Measurements from ENCODE around the gene FGFR1OP2.
"Not testable (repeated sequence)": the region's sequence is repeated elsewhere in the genome, so short reads cannot be mapped to it uniquely, and the experiment has no call there.

The FGFR1OP2 gene

DNA sequence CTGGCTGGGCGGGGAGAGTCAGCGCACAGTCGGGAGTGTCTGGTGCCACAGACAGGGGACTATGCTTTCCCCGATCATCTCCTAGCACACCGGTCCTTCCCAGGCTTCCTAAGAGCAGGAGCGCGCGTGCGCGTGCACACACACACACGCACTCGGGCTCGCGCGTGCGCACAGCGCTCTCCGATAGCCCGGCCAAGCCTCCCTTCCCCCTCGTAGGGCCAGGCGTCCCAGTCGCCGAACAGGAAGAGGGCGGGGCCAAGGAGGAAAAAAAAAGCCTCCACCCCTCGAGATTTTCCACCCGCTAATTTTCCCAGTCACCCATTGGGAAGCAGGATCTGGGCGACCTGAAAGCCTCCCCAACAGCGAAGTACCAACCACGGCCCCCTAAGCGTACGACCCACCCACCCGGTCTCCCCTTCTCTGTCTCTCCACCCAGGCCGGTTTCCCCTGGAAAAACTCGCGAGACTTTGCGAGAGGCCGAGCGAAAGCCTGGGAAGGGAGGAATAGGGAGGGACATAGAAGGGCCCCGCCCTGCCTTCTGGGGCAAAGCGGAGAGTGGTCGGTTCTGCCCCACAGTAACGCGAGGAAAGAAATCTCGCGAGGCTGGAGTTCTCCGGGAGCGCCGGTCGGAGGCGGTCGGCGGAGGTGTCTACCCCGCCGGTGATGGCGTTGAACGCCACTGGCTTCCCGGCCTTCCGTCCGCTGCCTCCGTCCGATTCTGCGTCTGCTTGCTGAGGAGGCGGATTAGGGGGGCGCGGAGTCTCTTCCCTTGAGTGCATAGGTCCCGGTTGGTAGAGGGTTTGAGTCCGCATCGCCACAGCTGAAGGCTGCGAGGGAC, at the start of gene FGFR1OP2, which contains the start of gene INTS13:
TSS of gene FGFR1OP2 (plus strand) at position 608 of the 838 bp plus-strand sequence. CDS start 15,689 bp downstream, outside the sequence.
TSS of gene INTS13 (minus strand) at position 119 of the 838 bp plus-strand sequence. CDS start 1,178 bp downstream, outside the sequence.
- peak; percentile 94 to 95 for DNase-seq (ENCODE audit: low read depth in 2 of 2)

DNA sequence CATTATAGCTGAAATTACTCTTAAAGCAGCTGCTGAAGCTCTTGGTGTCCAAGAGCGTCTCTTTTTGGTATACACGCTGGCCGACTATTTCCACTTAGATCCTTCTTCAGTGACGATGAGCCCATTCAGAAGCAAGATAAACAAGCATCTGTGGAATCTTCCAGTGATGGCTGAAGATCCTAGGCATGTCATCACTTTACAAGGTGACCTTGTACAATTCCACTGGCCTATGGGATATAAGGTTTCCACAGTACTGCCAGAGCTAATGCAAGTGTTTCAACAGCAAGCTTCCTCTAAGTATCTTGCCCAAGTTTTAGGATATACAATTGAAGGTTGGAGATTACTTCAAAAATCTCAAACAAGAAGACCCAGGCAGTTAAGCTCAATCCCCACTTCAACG, 47.5 kb upstream of the FGFR1OP2 start:
- no peak for DNase-seq (ENCODE audit: low read depth in 2 of 2)

DNA sequence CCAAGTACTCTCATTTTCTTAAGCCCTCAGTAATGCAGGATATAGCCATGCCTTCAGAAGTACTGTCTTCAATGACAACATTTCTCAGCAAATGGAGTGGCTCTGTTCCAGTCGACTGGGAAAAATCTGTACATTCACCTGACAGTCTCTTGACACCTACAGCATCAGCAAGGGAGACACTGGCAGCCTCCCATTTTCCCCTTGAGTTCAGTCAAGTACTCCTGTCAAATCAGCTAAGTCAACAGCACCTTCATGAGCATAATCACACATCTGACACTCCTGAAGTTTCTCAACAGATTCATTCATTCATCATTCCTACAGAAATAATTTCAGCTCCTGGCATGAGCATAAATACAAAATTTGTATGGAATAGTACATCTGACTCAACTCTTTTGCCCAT, 46.6 kb upstream of the FGFR1OP2 start:
- DNase-seq (ENCODE audit: low read depth in 2 of 2), result no peak

DNA sequence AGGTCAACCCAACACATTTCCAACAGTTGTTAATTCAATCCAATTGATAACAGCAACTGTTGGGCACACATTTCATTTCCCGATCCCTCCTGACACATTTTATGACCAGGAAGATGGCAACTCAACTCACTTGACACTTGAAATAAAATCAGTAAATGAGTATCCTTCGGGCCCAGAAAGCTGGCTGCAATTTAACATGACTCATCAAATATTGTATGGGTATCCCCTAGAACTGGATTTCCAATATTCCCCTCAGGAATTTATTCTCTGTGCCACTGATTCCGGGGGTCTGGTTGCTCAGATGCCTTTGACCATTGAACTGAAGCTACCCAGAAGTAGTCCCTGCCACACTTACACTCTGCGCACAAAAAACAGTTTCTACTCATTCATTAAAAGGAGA, 42.6 kb upstream of the FGFR1OP2 start:
- no peak for DNase-seq (ENCODE audit: low read depth in 2 of 2)

DNA sequence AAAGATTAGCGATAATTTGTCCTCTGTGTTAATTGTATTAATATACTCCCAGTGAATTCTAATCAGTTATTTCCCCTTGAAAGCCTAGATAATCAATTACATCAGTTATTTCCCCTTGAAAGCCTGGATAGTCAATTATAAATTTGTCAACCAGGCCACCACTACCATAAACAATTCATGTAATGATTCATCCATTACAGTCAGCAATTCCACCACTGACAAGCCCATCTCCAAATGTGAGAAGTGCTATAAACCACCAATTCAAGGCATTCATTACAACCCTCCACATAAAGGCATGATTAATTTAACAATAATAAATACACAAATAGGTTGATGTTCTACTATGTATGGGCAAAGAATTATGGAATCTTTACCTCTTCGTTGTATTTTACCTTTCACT, 41.4 kb upstream of the FGFR1OP2 start:
- no peak for DNase-seq (ENCODE audit: low read depth in 2 of 2)

DNA sequence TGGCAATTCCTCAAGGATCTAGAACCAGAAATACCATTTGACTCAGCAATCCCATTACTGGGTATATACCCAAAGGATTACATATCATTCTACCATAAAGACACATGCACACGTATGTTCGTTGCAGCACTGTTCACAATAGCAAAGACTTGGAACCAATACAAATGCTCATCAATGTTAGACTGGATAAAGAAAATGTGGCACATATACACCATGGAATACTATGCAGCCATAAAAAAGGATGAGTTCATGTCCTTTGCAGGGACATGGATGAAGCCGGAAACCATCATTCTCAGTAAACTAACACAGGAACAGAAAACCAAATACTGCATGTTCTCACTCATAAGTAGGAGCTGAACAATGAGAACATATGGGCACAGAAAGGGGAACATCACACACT, 34.9 kb upstream of the FGFR1OP2 start:
- DNase-seq (ENCODE audit: low read depth in 2 of 2), result not testable (repeated sequence)

DNA sequence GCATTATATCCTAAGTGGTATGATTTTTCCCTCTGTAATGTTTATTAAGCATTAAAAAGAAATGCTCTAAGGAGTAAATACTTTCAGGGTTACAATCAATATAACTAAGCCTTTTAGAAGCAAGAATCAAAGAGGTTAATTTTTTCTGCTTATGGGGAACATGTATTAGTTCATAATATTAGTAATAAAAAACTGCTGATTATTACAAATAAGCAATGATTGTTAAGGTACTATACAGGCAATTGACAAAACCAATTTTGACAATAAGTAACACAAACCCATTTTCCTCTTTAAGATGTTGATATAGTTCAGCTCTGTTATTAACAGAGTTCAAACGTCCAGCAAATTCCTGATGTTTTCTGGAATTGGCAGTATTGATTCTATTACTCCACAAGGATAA, 32.2 kb upstream of the FGFR1OP2 start:
- no peak for DNase-seq (ENCODE audit: low read depth in 2 of 2)

DNA sequence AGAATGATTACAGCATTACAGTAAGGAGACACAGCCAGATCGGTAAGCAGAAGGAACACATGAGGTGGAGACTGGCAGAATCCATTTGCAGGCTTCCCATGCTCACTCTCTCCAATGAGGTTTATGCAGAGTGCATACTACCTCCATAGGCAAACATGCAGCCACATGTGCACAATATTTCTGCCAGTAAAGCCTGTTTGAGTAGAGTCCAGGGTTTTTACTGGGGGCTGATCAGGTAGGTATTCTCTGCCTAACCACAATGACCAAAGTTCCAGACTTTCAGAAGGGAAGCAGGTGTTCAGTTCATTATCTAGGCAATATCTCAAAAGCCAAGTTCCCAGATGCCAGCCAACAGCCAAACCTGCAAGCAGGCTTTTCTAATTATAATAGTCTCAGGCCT, 31.6 kb upstream of the FGFR1OP2 start:
- DNase-seq (ENCODE audit: low read depth in 2 of 2), result no peak

DNA sequence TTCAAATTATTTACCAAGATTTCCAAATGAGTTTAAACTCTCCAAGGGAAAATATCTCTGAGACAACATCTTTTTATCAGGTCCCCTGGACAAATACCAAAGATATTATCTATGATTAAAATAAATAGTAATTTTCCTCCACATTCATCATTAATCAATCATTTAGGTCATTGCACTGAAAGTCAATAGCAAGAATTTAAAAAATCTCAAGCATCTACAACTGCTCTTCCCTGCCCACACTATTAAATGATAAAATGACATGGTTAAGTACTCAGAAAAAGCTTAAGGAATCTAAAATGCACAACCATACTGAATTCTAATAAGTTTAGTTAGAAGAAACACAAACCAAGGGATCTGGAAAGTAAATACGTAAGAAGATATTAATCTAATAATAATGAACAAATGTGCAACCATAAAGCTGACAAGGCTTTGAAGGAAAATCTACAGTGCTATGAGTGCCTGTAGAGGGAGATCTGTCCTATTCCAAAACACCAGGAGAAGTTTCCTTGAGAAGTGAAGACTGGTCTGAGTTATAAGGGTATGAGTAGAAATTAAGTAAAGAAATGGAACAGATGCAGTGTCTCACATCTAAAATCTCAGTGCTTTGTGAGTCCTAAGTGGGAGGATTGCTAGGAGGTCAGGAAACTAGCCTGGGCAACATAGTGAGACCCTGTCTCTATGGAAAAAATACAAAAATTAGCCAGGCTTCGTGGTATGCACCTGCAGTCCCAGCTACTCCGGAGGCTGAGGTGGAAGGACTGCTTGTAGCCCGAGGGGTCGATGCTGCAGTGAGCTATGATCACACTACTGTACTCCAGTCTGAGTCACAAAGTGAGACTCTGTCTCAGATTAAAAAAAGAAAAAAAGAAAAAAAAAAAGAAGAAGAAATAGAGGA, 19.7 kb upstream of the FGFR1OP2 start:
- no peak for DNase-seq (ENCODE audit: low read depth in 2 of 2)

DNA sequence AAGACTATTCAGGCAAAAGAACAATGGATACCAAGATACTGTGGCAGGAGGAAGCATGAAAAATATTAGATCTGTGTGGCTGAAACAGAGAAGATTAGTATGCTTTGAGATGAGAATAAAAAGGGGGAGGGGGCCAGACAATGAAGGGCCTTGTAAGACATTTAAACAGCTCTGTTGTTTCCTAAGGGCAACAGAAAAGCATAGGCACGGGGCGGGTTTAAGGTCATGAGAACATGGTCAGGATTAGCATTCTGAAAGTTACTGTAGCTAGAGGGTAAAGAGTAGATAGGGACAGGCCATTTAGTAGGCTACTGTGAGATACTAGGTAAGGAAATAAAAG, 19.1 kb upstream of the FGFR1OP2 start:
- no peak for DNase-seq (ENCODE audit: low read depth in 2 of 2)

DNA sequence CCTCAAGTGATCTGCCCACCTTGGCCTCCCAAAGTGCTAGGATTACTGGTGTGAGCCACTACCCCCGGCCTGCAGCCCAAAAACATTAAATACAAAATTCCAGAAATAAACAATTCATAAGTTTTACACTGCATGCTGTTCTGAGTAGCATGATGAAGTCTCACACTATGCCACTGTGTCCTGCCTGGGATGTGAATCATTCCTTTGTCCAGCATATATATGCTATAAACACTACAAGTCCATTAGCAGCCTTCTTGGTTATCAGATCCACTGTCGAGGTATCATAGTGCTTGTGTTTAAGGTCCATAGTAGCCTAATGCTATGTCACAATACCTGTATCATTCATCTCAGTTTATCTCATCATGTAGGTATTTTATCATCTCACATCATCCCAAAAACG, 16.4 kb upstream of the FGFR1OP2 start:
- DNase-seq (ENCODE audit: low read depth in 2 of 2), result no peak

DNA sequence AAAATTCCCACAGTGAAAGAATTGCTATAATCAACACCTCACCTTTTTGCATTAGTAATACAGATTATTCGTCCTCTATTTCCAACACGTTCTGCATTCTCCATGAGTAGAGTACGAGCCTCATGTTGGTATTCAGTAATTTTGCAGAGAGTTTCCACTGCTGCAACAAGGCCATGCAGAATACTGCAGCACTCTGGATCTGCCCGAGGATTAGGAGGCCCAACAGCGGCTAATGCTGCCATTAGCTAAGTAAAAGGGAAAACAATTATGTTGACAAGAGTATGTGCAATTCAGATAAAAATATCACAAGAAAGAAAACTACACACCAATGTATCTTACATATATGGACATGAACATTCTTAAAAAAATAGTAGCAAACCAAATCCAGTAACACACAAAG, 9.6 kb upstream of the FGFR1OP2 start:
- DNase-seq (ENCODE audit: low read depth in 2 of 2), result no peak

DNA sequence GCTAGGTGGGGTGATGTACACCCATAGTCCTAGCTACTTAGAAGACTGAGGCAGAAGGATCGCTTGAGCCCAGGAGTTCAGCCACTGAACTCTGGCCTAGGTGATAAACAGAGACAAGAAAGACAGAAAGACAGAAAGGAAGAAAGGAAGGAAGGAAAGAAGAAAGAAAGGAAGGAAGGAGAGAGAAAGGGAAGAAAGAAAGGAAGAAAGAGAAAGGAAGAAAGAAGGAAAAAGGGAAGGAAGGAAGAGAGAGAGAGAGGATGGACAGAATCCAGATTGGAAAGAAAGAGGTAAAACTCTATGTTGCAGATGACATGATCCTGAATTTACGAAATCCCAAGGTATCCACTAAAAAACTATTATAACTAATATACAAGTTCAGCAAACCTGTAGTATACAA, 8.7 kb upstream of the FGFR1OP2 start:
- no peak for DNase-seq (ENCODE audit: low read depth in 2 of 2)

DNA sequence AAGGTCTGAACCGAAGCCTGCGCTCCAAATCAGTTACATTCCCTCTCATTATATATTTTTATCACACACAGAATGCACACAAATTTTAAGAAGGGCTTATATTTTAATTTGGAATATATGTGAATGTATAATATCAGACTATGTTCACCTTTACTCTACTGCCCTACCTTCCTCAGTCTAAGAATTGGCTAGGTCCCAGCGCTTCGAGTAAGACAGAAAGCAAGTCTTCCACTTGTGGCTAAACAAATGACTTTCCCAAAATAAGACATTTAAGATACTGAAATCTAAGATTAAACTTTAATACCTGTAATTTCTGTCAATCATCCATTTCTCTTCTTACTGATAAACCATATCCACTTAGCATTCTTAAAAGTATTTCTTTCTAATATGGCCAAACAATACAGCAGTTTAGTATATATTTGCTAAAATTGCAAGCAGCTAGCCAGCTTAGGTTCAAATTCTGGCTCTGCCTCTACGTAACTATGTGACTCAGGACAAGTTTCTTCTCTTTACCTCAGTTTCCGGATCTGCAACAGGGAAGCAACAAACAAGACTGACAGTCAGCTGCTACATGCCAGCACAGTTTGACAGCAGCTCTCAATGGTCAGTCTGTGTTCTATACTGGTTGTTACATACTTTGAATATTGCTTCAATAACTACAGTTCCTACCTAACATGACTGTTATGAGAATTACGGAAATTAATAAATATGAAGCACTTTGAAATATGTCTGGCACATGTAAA, 2.5 kb upstream of the FGFR1OP2 start:
- DNase-seq (ENCODE audit: low read depth in 2 of 2), result no peak

DNA sequence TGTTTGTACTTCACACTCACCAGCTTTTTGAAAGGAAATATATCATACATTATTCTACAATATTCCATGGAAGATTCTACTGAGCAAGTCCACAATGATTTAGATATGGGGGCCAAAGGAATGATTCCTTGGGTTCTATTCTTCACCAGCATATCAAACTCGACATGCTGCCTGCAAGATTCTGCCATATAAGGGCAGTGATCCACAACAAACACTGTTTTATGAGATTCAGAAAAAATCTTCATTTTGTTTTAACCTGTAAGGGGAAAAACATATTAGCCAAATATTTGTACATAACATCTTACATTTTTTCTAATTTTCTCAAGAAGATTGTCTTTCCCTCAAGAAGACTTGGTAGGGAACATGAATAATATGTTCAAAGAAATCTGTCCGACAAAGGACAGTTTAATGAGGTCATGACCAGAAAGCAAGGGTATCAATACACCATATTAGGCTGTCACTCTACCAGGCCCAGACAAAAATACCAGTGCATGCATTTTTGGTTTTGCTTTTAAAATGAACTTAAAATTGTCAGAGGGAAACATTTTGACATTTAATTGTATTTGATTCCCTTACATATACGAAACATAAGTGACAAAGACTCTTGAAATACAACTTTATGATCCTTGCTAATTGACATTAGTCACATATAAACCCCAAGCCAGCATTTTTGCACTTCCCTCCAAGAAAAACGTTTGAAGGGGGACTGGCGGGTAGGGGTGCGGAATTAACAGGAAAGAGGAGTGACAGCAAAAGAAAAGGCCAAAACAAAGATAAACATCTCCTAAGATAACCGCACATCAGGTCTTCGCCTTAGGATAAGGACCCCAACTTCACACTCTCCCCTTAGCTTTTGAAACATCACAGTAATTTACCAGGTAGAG, 1.5 kb upstream of the FGFR1OP2 start:
- DNase-seq (ENCODE audit: low read depth in 2 of 2), result no peak

DNA sequence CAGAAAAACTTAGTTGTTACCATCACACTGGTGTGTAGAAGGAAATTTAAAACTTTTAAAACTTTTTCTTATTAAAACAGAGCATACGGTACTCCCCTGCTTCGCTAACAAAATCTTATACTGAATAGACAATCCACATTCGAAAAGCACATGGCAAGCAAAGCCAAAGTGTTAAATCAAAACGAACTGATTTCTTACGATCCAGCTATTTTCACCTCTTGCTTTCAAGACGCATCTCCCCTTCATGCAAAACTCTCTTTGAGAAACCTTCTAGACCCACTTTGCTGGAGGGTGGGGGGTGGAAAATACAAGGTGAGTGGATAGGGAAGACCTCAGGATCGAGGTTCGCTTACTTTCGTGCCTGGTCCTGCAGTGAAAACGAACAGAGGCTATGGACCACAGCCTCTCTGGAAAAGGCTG, 817 bp upstream of the FGFR1OP2 start:
- DNase-seq (ENCODE audit: low read depth in 2 of 2), result no peak

DNA sequence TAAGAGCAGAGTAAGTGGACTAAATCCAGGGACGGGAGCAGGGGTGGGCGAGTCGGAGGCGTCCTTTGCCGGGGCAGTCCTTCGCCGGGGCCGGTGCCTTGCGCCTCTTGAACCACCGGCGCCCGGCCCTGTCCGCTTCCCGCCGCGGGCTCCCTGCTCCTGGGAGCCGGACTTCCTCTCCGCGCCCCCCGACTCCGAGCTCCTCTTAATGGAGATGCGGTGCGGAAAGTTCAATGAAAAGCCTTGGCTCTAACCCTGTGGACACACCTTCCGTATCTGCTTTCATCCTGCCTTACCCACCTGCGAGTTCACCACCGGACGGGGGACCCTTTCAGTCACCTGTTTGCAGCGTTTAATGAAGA, 412 bp downstream of the FGFR1OP2 start:
- no peak for DNase-seq (ENCODE audit: low read depth in 2 of 2)

DNA sequence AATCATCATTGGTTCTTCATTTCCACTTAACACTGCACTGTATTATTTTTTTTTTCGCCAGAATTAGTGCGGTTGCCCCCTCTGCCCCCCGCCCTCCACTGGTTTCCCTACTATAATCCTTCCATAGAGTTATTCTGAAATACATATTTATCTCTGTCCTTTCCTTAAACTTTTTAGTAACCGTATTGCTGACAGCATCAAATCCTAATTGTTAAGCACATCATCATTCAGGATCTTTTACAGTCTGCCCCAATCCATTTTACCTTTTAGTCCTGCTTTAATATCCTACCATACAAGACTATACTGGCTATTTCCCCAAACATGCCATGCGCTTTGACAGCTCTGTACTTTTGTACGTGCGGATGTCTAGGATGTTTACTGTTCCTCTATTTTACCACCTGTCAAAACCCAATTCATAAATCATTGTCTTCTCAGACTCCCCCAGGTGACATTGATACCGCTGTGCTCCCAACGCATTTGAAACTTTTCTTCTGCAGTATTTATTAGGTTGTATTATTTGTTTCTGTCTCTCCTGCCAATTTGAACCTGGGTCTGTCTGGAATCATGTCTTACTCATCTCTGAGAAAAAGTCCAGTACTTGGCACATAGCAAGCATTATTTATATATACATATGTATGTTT, 1.0 kb downstream of the FGFR1OP2 start:
- DNase-seq (ENCODE audit: low read depth in 2 of 2), result no peak

DNA sequence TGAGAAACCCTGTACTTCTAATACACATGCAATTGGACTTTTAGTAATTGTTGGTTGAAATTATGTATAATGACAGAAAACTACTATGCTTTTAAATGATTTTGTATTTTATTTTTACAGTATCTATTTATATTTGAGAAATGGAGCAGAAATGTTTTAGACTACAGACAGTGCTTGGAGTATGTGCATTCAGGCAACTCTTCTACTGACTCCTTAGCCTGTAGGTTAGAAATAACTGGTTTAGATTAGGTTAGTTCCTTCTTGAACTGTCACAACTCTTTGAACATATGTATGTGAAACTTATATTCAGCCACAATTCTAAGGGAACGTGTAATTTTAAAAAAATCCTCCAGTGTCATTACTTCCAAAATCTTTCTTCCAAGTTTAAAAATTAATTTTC, 1.7 kb downstream of the FGFR1OP2 start:
- DNase-seq (ENCODE audit: low read depth in 2 of 2), result no peak

DNA sequence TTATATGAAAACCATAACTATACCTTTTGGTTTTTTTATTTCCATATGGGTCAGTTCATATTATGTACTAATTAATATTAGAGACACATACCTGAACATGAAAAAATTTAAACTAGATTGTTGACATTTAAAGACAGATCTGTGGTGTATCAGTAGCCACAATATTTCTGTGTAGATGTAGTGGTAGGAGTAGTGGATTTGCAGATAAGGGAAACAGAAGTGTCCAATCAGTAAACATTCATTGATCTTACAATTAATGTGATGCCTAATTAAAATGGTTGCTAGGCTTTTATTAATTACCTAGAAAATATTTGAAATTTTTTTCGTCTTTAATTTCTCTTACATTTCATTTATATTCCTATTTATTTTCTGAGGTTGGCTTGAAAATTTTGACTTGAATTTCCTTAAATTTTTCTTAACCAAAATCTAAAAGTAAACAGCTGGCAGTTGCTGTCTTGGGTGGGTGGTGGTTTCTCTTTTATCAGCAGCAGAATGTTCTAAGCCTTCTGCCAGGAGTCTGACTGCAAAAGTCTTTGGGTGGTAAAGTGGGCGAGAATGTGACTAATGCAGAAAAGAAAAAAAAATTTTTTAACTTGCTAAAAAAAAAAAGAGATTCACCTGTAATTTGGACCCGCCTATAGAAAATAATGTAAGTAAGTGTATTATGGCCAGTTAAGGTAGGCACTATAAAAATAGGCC, 2.4 kb downstream of the FGFR1OP2 start:
- peak in 1 of 2 donors; percentile 18 for DNase-seq (ENCODE audit: low read depth in 2 of 2)
